GM18502 (cell line): ENCODE measurements around the gene CLSTN3.

Experiments
- ATAC-seq: cut with Tn5 transposase; IDR thresholded peaks from one replicate; pipeline ENCODE4 v1.9.1; 2021; ENCODE audit warnings: mild to moderate bottlenecking; ENCODE audit not compliant: unreplicated experiment, poor library complexity

CLSTN3 gene

DNA sequence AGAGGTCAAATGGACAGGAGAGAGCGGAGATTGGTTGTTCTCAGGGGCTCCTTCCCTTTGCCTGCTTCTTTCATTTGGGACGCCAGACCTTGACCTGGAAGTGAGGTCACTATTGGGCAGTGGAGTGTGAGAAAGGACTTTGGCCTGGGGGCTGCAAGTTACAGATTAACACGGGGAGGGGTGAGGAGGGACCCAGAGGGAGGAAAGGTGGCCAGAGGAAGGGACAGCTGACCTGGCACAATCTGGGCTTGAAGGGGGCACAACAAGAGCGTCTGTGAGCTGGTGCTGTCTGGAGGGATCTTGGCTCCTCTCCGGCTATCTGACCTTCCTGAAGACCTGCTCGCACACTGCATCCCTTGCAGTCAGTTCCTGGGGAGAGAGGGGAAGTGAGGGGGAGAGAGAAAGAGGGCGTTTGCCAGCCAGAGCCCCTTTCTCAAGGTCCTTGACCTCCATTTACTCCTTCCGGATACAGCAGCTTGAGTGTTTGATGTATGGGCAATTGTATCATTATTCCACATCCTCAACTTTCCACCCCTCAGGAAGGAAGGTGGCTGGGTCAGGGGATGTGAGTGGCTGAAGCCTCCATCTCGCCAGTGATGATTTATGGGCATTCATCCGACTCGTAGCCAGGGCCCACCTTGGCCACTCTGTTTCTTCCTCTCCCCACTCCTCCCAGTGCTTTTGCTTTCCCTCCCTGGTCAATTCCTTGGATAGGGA is 6.2 kb upstream of the CLSTN3 start:
- ATAC-seq, result no peak

DNA sequence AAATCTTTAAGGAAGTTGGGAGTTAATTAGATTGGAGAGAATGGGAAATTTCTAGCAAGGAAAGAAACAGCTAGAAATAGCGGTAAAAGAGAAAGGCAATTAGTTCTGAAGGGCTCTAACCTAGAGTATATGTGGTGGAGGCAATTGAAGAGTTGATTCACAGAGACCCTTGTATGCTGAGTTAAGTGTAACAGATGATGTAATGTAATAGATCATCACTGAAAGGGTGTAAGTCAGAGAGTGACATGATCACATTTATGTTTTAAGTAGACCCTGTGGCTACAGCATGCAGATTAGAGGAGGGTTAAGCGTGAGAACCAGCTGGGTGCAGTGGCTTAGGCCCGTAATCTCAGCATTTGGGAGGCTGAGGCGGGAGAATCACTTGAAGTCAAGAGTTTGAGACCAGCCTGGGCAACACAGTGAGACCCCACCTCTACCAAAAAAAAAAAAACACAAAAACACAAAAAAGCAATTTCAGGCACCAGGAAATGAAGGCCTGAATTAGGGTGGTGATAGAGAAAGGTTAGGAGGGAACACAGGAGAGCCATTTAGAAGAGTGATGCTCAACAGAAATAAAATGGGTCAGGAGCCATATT is 4.4 kb upstream of the CLSTN3 start:
- ATAC-seq, result no peak

DNA sequence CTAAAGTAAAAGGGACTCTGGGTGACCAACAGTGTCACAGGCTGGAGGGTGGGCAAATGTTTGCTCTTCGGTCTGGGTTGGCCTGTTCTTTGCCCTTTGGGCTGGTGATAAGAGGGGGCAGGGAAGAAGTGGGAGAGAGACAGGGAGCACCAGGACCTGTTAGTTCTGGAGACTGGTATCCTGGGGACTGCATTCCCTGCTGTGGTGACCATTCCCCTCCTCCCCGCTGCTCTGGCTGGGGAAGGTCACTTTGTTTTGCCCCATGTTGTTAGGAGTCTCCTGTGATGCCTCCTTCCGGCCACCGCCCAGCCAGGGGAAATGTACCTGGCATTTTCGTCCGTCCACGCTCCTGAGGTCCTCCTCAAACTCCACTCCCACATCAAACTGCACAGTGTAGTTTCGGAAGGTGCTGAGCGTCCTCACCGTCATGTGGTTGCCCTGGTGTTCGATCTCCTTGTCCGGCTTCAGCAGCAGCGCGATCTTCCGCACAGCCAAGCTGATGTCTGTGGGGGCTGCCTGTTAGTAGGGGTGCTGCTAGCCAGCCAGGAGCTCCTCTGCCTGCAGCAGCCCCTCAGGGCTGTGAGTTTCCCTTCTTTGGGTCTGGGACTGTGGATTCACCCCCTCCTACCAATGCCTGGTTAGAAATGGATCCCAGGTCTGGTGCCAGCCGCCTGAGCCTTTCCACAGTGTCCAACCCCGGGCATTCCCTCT is 2.1 kb upstream of the CLSTN3 start:
- no peak for ATAC-seq

DNA sequence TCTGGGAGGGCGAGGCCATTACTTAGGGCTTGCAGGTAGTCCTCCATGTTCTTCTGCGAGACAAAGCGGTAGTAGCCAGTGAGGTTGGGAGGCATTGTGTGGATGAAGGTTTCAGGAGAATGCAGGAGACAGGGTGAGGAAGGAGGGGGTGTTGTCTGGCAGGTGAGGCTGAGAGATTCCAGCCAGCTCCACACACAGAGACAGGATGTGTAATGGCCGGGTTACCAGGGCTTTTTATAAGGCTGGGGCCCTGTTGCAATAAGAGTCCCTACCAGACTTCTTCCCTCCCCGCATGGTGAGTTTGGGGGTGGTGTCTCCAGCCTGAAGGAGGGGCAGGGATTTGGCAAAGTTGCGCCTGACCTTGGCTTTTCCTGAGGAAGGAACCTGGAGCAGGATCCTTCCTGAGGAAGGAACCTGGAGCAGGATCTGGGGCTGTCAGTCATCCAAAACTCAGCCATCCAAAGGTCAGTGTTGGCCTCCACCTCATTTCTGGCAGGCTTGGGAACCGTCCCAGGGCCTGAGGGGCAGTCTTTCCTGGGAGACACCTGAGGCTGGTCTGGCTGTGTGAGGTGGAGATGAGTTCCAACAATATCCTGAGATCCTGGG is 1.4 kb upstream of the CLSTN3 start, which contains the start of gene RBP5:
TSS of gene RBP5 (minus strand) at position 209 of the 606 bp plus-strand sequence. CDS start at position 95, 114 bp downstream.
- ATAC-seq, result no peak

DNA sequence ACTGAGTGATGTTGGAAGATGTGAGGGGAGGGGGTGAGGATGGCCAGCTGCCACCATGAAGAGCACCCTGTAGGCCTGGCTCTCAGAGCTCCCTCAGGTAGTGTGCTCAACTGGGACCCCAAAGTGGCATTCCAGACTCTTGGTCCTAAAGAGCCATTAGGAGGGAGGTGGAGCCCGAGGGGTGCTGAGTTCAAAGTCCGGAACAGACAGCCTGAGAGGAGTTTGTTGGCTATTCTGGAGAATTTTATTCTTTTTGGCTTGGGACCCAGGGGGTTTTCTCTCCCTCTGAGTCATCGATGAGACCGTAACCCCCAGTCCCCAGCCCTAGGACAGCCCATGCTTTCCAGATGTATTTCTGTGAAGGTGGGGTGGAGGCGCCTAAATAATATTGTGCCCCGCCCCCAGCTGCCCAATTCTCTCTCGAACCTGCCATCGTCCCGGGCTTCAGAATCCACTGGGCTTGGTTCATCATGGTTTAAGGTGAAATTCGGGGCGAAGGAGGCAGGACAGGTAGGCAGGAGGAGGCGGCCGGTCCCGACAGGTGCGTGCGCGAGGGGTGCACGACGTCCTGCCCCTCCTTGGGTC is 792 bp upstream of the CLSTN3 start:
- ATAC-seq, result peak; percentile 29

DNA sequence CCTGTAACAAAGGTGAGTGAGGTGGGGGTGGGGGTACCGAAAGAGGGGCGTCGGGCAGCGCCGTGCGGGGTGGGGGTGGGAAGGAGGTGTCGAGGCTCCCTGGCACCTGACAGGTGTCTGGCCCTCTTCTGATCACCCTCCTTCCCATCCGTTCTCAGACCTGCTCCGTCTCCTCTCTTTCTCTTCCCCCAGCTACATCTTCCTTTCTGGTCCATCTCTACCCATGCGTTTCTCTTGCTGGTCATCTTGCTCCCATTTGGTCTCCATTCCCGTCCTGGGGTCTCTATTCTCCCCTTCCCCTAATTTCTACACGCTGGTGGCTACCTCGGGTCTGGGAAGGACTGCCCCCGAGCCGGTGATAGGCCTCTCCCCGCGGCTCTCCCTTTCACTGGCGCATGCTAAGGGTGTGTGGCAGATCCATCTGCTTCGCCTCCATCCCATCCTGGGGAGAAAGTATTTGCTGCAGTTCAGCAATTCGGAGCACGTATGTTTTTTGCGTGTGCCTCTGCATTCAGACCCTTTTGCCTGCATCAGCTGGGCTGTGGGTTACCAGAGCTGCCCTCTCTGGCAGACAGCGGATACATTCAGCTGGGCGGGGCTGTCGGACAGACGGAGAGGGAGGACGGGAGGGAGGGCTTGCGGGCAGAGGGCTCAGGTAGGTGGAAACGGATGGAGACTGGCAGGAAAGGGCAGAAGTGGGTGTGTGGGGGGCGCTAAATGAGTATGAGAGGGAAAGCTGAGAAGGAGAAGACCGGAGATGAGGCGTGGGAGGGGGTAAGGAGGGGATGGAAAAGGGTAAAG is 730 bp downstream of the CLSTN3 start:
- no peak for ATAC-seq

DNA sequence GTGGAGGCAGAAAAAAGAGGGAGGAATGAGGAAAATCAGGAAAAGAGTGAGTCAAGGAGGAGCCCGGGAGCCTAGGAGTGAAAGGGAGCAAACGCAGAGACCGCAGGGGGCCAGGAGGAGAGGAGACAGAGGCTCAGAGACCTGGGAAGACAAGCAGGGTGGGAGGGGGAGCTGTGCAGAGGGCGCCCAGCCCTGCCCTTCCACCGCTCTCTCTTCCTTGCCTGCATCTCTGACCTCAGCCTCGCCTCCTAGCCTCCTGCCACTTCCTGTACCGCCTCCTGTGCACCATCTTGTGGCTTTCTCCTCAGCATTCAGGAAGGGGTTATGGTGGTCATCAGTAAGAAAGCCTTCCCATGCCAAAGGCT is 1.3 kb downstream of the CLSTN3 start:
- ATAC-seq, result no peak

DNA sequence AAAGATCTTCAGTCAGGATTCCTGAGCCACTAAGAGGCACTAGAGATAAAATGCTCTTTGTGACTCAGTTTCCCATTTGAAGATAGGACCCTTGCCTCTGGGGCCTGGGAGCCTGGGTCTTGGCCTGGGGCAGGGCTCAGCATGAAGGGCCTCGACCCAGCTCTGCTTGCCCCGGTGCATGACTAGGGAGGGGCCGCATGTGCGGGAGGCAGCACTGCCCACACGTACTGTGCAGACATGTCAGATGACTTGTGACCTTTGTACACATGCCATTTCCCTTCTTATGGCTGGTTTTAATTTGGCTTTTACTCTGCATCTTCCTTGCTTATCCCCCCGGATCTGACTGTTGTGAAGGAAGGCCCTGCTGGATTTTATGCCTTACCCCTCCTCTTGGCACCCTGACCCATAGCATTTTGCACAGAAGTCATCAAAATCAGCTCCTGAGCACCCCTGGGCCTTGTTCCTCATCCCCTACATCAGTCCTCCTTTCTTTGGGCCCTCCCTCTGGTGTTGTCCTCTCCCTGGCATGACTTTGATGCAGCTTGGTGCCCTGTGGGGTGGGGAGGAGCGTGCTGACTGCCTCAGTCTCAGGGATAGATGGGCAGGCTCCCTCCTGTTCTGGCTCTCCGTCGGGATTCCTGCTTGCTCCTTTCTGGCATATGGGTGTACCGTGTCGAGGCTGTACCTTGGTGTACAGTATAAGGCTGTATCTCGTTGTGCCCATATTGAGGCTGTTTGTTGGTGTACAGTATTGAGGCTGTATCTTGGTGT is 4.4 kb downstream of the CLSTN3 start:
- no peak for ATAC-seq

DNA sequence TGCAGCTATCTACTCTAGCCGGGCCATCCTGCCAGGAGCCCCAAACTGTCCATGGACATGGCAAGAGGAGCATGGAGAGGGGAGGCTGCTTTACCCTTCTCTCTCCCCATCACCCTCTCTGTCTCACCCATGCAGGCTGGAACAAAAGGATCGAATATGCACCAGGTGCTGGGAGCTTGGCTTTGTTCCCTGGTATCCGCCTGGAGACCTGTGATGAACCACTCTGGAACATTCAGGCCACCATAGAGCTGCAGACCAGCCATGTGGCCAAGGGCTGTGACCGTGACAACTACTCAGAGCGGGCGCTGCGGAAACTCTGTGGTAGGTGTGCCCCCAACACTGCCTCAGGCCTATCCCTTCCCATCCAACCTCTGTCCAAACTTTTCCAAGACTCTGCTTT is 5.9 kb downstream of the CLSTN3 start:
- no peak for ATAC-seq

DNA sequence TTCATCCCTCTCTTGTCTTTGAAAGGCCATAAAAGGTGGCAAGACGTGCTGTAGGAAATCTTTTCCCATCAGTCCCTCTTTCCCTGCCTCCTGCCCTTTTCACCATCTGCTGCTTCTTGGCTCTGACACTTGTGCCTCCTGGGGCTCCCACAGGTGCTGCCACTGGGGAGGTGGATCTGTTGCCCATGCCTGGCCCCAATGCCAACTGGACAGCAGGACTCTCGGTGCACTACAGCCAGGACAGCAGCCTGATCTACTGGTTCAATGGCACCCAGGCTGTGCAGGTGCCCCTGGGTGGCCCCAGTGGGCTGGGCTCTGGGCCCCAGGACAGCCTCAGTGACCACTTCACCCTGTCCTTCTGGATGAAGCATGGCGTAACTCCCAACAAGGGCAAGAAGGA is 6.5 kb downstream of the CLSTN3 start:
- ATAC-seq, result no peak

DNA sequence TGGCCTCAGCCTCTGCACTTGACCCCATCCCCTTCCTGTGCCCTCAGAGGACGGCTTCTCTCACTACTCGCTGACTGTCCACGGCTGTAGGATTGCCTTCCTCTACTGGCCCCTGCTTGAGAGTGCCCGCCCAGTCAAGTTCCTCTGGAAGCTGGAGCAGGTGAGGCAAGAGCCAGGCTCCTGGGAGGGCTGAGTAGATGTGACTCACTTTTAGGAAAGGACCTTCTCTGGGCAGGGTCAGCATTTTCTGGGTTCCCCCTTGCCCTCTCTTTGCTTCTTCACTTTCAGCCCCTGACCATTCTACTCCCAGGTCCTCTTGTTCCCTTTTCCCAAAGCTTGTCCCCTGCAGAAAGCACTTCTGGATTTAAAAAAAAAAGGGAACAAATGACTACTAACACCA is 7.7 kb downstream of the CLSTN3 start:
- no peak for ATAC-seq

DNA sequence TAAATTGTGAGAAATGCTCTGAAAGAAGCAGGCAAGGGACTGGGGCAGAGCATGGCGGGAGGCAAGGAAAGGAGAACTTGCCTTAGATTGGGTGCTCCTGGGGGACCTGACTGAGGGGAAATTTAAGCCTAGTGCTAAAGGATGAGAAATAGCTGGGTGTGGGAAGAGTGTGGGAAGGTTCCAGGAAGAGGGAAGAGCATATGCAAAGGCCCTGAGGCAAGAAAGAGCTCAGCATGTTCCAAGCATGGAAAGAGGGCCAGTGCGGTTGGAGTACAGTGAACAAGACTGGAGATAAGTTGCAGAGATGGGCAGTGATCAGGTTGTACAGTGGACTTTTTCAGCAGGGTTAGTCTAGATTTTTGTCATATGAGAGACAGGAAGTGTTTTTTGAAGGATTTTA is 9.0 kb downstream of the CLSTN3 start:
- no peak for ATAC-seq

DNA sequence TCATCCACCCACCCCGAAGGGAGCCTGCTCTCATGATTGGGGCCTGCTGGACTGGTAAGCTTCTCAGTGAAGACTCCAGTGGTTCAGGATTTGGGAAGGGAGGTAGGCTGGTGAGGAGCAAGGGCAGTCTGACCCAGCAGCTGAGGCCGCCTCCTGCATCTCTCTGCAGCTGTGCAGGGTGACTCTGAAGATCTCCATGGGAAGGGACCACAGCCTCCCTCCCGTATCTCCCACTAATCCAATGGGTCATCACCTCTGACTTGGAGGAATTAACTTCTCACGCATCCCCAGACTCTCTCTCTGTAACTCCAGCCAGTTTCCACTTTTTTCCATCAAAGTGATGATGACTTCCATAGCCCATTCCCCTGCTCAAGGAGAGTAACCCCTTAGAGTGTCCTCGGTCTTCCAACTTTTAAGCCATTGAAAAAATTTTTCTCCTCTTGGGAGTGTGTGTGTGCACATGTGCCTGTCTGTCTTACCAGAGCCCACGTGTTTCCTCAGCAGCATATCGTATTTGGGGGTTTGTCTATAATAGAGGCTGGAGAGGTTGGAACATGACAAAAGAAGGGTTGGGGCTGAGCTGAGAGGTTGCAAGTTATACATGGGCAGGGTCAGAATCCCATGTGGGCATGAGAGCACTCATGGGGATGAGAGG is 11.3 kb downstream of the CLSTN3 start:
- no peak for ATAC-seq

DNA sequence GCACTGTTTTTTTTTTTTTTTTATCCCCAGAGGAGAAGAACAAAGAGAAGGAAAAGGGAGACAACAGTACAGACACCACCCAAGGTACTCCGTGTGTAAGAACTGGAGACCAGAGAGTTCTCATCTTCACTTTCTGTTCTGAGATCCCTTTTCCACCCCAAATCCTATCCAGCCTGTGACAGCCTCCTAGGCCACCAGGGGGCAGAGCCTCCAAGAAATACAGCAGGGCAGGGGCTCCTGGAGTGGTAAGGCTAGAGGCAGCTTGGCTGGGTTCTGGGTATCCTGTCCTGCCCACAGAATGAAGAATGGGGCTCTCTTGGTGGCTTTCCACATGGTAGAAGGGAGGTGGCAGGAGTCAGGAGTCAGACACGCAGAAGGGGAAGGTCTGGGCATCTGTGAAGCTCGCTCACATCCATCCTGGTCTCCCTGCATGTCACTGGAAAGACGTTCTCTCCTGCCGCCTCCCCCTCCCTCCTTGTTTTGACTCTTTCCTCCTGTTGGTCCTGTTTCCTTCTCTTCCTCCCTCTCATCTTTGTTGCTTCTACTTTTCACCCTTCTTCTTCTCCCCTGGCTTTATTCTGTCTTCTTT is 12.0 kb downstream of the CLSTN3 start:
- no peak for ATAC-seq

DNA sequence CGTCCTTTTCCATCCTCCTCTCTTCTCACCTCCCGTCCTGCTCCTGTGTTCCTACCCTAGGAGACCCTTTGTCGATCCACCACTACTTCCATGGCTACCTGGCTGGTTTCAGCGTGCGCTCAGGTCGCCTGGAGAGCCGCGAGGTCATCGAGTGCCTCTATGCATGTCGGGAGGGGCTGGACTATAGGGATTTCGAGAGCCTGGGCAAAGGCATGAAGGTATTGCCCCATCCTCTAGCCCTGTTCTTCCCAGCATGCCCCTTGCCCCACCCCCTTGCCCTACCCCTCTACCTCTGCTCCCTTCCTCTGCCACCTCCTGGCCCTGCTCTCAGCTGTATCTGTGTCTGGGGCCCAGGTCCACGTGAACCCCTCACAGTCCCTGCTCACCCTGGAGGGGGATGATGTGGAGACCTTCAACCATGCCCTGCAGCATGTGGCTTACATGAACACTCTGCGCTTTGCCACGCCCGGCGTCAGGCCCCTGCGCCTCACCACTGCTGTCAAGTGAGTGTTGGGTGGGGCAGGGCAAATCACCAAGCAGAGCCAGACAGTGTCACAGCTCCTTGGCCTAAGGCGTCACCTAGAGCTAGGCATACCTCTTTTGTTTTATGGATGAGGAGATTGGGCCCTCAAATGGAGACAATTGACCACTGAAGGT is 12.8 kb downstream of the CLSTN3 start:
- no peak for ATAC-seq

DNA sequence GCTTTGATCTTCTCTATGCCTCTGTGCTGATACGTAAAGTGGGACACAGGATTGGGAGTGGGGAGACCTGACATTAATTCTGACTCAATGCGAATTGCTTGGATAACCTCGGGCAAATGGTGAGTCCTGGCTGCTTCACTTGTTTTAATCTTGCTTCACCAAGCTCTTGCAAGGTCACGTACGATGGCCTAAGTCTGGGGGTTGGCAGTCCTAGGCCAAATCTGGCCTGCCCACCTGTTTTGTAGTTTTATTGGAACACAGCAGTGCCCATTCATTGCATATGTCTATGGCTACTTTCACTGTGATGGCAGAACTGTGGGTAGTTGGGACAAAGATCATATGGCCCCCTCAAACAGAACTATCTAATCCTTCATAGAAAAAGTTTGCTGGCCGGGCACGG is 13.4 kb downstream of the CLSTN3 start:
- no peak for ATAC-seq

DNA sequence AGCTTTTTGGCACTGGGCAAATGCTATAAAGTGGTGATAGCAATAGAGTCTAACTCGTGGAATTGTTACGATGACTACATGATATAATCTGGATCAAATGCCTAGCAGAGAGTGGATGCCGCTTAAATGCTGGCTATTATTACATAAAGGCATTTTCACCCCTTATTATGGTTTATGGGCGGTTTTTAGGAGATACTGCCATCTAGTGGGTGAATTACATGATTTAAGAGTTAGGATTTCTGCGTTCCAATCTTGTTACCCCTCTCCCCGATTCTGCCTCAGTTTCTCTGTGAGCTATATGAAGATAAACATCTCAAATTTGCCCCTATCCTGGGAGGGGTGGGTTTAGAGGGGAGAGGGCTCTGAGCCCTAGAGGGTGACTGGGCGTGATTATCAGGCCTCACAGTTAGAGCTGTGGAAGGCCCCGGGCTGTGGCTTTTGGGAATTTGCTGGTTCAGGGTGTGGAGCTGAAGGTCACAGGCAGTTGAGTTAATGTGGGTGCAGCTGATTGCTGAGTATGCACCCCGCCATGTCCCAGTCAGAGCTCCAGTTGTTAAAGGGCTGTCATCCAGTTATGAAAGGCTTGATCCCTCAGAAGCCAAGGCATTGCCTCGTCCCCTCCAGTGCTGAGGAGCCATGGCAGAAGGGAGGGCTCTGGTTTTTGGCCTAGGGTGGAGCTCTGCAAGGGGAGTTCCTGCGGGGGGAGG is 14.4 kb downstream of the CLSTN3 start:
- ATAC-seq, result no peak
